A673 (cell line): ENCODE data around the gene MIXL1. TPM values are rescaled to one million over a fixed set of nuclear protein-coding genes. Genes with fewer than 3 reads are reported as not detected.

ENCODE experiments used
- BruUV-seq: library from RNA; stranded (reverse); fragments of 400-500 nt; replicated peaks from 2 replicates; lab custom pipeline; 2021; lab: Mats Ljungman, UMichigan
- CTCF ChIA-PET: fragments of 300-600 bp; sonication (Branson Sonifier 250); formaldehyde crosslinking; loops from one replicate; lab custom pipeline; 2022; ENCODE audit warnings: antibody characterized with exemption; lab: Charles Lee
- POLR2A ChIA-PET: fragments of 300-600 bp; sonication (Branson Sonifier 250); formaldehyde crosslinking; loops from one replicate; lab custom pipeline; 2022; ENCODE audit warnings: antibody characterized with exemption; ENCODE audit not compliant: low non-redundant PET; lab: Charles Lee
- DNase-seq: peaks from one replicate; pipeline ENCODE4 v3.0.0-alpha.2; 2015; ENCODE audit warnings: low spot score
- H3K27ac ChIP-seq: fragments of 200-600 bp; sonication (generic); 2 replicates; pipeline ENCODE4 v1.5.1; 2016; ENCODE audit warnings: mixed run types, low read depth, mild to moderate bottlenecking, mixed read lengths, antibody characterized with exemption, low read length; ENCODE audit not compliant: poor library complexity, severe bottlenecking
- H3K27me3 ChIP-seq: fragments of 200-600 bp; sonication (generic); replicated peaks from 2 replicates; pipeline ENCODE4 v1.6.1; 2017; ENCODE audit warnings: mixed run types, low read depth, mild to moderate bottlenecking, mixed read lengths, antibody characterized with exemption, low read length; ENCODE audit not compliant: insufficient read depth, poor library complexity
- H3K36me3 ChIP-seq: fragments of 200-600 bp; sonication (generic); 2 replicates; pipeline ENCODE4 v1.6.1; 2016; ENCODE audit warnings: mixed run types, mild to moderate bottlenecking, mixed read lengths, antibody characterized with exemption, low read length; ENCODE audit not compliant: insufficient read depth, poor library complexity, severe bottlenecking
- H3K4me1 ChIP-seq: fragments of 200-600 bp; sonication (generic); 2 replicates; pipeline ENCODE4 v1.6.1; 2017; ENCODE audit warnings: mixed run types, mild to moderate bottlenecking, mixed read lengths, antibody characterized with exemption, low read length; ENCODE audit not compliant: insufficient read depth, poor library complexity, severe bottlenecking
- H3K4me3 ChIP-seq: fragments of 200-600 bp; sonication (generic); 2 replicates; pipeline ENCODE4 v1.5.1; 2016; ENCODE audit warnings: low read depth, mixed run types, mild to moderate bottlenecking, mixed read lengths, low read length; ENCODE audit not compliant: poor library complexity, severe bottlenecking
- H3K9me3 ChIP-seq: fragments of 200-600 bp; sonication (generic); 2 replicates; pipeline ENCODE4 v1.6.1; 2016; ENCODE audit warnings: mixed run types, low read depth, mild to moderate bottlenecking, mixed read lengths, antibody characterized with exemption, low read length; ENCODE audit not compliant: poor library complexity, severe bottlenecking
- CTCF ChIP-seq: fragments of 300-800, 200-600 bp; sonication (generic); conservative IDR thresholded peaks from 2 replicates; pipeline ENCODE4 v1.5.1; 2017; ENCODE audit warnings: low read depth, mild to moderate bottlenecking, antibody characterized with exemption, low read length, moderate library complexity, mixed read lengths
- EZH2 ChIP-seq: fragments of 200-600 bp; sonication (generic); IDR thresholded peaks from 2 replicates; pipeline ENCODE4 v1.6.1; 2017; ENCODE audit warnings: borderline replicate concordance, low read depth, mild to moderate bottlenecking, mixed read lengths, antibody characterized with exemption, low read length; ENCODE audit not compliant: poor library complexity, severe bottlenecking
- intact Hi-C: fragments of 100-400 bp; cut with micrococcal nuclease; formaldehyde crosslinking; loops from one replicate; pipeline ENCODE4 v1.10.0; 2022; ENCODE audit not compliant: unreplicated experiment
- total RNA-seq: library from RNA; stranded (reverse); gene quantifications from 2 replicates; pipeline ENCODE4 v1.2.3, GENCODE V29; 2021

The MIXL1 gene
- total RNA-seq, 1 experiment from 2014 or later = not detected

DNA sequence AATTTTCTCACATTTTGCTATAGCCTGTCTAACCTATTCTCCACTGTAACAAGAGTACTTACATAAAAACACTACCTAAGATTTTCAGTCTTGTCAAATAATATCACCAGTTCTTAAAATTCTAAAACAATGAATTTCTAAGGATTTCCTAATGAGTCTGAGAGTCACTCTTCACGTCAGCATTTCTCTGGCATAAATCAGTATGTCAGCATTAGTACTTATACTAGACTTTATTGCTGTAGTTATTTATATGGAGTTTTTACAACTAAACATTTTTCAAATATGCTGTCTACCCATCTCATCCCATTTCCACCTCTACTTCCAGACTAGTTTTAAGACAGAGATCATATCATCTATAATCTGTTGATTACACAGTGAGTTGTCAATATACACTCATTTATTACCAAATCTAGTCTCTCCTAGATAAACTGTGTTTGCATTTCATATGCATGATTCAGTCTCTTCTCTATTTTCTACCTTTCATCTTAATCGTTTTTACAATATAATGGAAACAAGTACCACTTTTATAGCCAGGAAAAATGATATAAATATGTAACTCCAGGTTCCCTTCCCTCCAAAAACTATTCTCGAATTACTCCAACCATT is 52.7 kb downstream of the MIXL1 start:
- ChIA-PET POLR2A (no interaction called here), CTCF (interaction anchor here (0.6 kb wide), 1 partner anchor 301 kb away, joined by 4 read pairs; no protein-coding TSS in a partner anchor)
- intact Hi-C loops = no loop called here

More for the DNA sequence above, 52.7 kb downstream of the MIXL1 start:
- Histone ChIP-seq H3K27me3 (no peaks in the 10 kb centered on the region), H3K4me1 (no peaks in the 10 kb centered on the region), H3K4me3 (no peak overlapping the region), H3K36me3 (peaks cover 22% of the 10 kb centered on the region), H3K9me3 (no peaks in the 10 kb centered on the region), H3K27ac (no peak overlapping the region)
- no peak for TF ChIP-seq EZH2
- no peak for TF ChIP-seq CTCF
- DNase-seq = no peak
- no TSS peak for BruUV-seq

Other genes with a start within 250 kb of the MIXL1 start
- gene SDE2, start 224.3 kb upstream of the MIXL1 start, total RNA-seq = 26.7 and 27.7 TPM in 2 replicates
- gene H3-3A, start 160.9 kb upstream of the MIXL1 start, total RNA-seq = 638 and 640 TPM in 2 replicates
- 30.5 and 33.4 TPM in 2 replicates for gene ACBD3, start 36.9 kb upstream of the MIXL1 start, total RNA-seq
- 20.2 and 20.7 TPM in 2 replicates for gene LIN9, start 85.5 kb downstream of the MIXL1 start, total RNA-seq
- 263 TPM in 2 replicates for gene PARP1, start 184.4 kb downstream of the MIXL1 start, total RNA-seq